ENCODE results near the gene GP9. TPM values are rescaled to one million over a fixed set of nuclear protein-coding genes. Genes with fewer than 3 reads are reported as not detected.

Gene GP9
- total and polyA plus RNA-seq, 8 donors = not detected

- DNase-seq = no peak
- Histone ChIP-seq H3K27me3 (no peaks in the 10 kb centered on the region), H3K36me3 (peaks cover 0 to 19% (median 10%) of the 10 kb centered on the region in 4 donors), H3K9me3 (no peaks in the 10 kb centered on the region), H3K4me1 (peaks cover 25 to 37% (median 30%) of the 10 kb centered on the region in 4 donors), H3K4me3 (no peak overlapping the region), H3K27ac (no peak overlapping the region)
- no peak for TF ChIP-seq CTCF (IDR thresholded peaks at IDR 0.05)
- TF ChIP-seq POLR2A (IDR thresholded peaks at IDR 0.05) = no peak
- TF ChIP-seq EP300 (IDR thresholded peaks at IDR 0.05) = no peak
- TF ChIP-seq POLR2AphosphoS5 (IDR thresholded peaks at IDR 0.05) = no peak
- WGBS, 5 donors = 89 to 93% (median 91%) methylated on average over 13 of the region's 13 CpGs
- intact Hi-C loops (cut with DNase I; ENCODE audit: low total_unique reads) = no loop called here
Observed at GRCh38 chr3:129028866-129029265, 31.7 kb upstream of the GP9 start.

GRCh38 chr3:129030611-129031010 is 30.0 kb upstream of the GP9 start:
- DNase-seq = no peak
- Histone ChIP-seq H3K4me1 (peaks cover 18 to 34% (median 29%) of the 10 kb centered on the region in 4 donors), H3K4me3 (no peak overlapping the region), H3K27ac (no peak overlapping the region), H3K27me3 (no peaks in the 10 kb centered on the region), H3K9me3 (no peaks in the 10 kb centered on the region), H3K36me3 (peaks cover 0 to 25% (median 11%) of the 10 kb centered on the region in 4 donors)
- 93 to 100% (median 97%) methylated on average over 1 to 4 of the region's 4 CpGs for WGBS, 5 donors
- intact Hi-C loops (cut with DNase I; ENCODE audit: low total_unique reads) = no loop called here
- no peak for TF ChIP-seq EP300 (IDR thresholded peaks at IDR 0.05)

GRCh38 chr3:129031476-129032215 is 28.9 kb upstream of the GP9 start:
- no peaks in the 10 kb centered on the region for H3K27me3 ChIP-seq
- H3K9me3 ChIP-seq = no peaks in the 10 kb centered on the region
- DNase-seq = peak in 1 of 2 donors; percentile 6
- H3K4me1 ChIP-seq = peaks cover 8 to 32% (median 25%) of the 10 kb centered on the region in 4 donors
- 80 to 87% (median 85%) methylated on average over 9 to 10 of the region's 10 CpGs for whole genome bisulfite sequencing, 5 donors
- peaks cover 0 to 25% (median 11%) of the 10 kb centered on the region in 4 donors for H3K36me3 ChIP-seq
- no peak for TF ChIP-seq POLR2A (IDR thresholded peaks at IDR 0.05)
- no peak for TF ChIP-seq CTCF (IDR thresholded peaks at IDR 0.05)
- TF ChIP-seq POLR2AphosphoS5 (IDR thresholded peaks at IDR 0.05) = no peak
- no peak for TF ChIP-seq EP300 (IDR thresholded peaks at IDR 0.05)
- H3K4me3 ChIP-seq = no peak overlapping the region
- no peak overlapping the region for H3K27ac ChIP-seq
- intact Hi-C loops (cut with DNase I; ENCODE audit: low total_unique reads) = no loop called here

- H3K27ac ChIP-seq = no peak overlapping the region
- no peak overlapping the region for H3K4me3 ChIP-seq
- WGBS, 5 donors = 86 to 89% (median 87%) methylated on average over 2 to 14 of the region's 14 CpGs
- DNase-seq = no peak
- peaks cover 0 to 21% (median 16%) of the 10 kb centered on the region in 4 donors for H3K4me1 ChIP-seq
- intact Hi-C loops (cut with DNase I; ENCODE audit: low total_unique reads) = no loop called here
- no peaks in the 10 kb centered on the region for H3K27me3 ChIP-seq
- H3K9me3 ChIP-seq = no peaks in the 10 kb centered on the region
- peaks cover 0 to 25% (median 11%) of the 10 kb centered on the region in 4 donors for H3K36me3 ChIP-seq
- TF ChIP-seq EP300 (IDR thresholded peaks at IDR 0.05) (no peak), POLR2AphosphoS5 (IDR thresholded peaks at IDR 0.05) (no peak), CTCF (IDR thresholded peaks at IDR 0.05) (no peak), POLR2A (IDR thresholded peaks at IDR 0.05) (no peak)
Observed at GRCh38 chr3:129032716-129033115, 27.9 kb upstream of the GP9 start.

- Histone ChIP-seq H3K27ac (no peak overlapping the region), H3K36me3 (peaks cover 0 to 25% (median 11%) of the 10 kb centered on the region in 4 donors), H3K4me1 (peaks cover 0 to 21% (median 16%) of the 10 kb centered on the region in 4 donors), H3K27me3 (no peaks in the 10 kb centered on the region), H3K4me3 (no peak overlapping the region), H3K9me3 (no peaks in the 10 kb centered on the region)
- no peak for TF ChIP-seq POLR2AphosphoS5 (IDR thresholded peaks at IDR 0.05)
- TF ChIP-seq POLR2A (IDR thresholded peaks at IDR 0.05) = no peak
- TF ChIP-seq CTCF (IDR thresholded peaks at IDR 0.05) = no peak
- TF ChIP-seq EP300 (IDR thresholded peaks at IDR 0.05) = no peak
- intact Hi-C loops (cut with DNase I; ENCODE audit: low total_unique reads) = no loop called here
- WGBS, 5 donors = 86 to 90% (median 89%) methylated on average over 7 of the region's 7 CpGs
- no peak for DNase-seq
Observed at GRCh38 chr3:129033151-129033550, 27.4 kb upstream of the GP9 start.
